Natural killer cell (primary cell): ENCODE data around the gene XPOT. TPM values are rescaled to one million over a fixed set of nuclear protein-coding genes. Genes with fewer than 3 reads are reported as not detected.

Experiments used
- ATAC-seq, 3 donors: fragments of 150-1000 bp in 2 of 3; fragments of 200-7000 bp in 1 of 3; cut with Tn5 transposase; 1 replicate in 1 of 3; 2 replicates in 2 of 3; pipeline ENCODE4 v1.10.0; 2021; ENCODE audit warnings: mild to moderate bottlenecking in 2 of 3, moderate library complexity in 2 of 3
- DNase-seq, 2 donors: peaks; one replicate each; pipeline versions ENCODE4 v3.0.0 to v3.0.0-alpha.2; 2013 to 2021; ENCODE audit warnings: mixed read lengths in 1 of 2
- H3K27ac ChIP-seq: one replicate; pipeline ENCODE4 v1.5.1; 2013; ENCODE audit warnings: mild to moderate bottlenecking, low read length
- H3K27me3 ChIP-seq: one replicate; pipeline ENCODE4 v1.6.1; 2013; ENCODE audit warnings: low read length; ENCODE audit not compliant: control insufficient read depth, insufficient read depth
- H3K36me3 ChIP-seq: one replicate; pipeline ENCODE4 v1.6.1; 2013; ENCODE audit warnings: low read length; ENCODE audit not compliant: control insufficient read depth, insufficient read depth
- H3K4me1 ChIP-seq: one replicate; pipeline ENCODE4 v1.6.1; 2013; ENCODE audit warnings: low read length; ENCODE audit not compliant: control insufficient read depth, insufficient read depth
- H3K4me3 ChIP-seq: one replicate; pipeline ENCODE4 v1.5.1; 2013; ENCODE audit warnings: low read length
- H3K9me3 ChIP-seq: one replicate; pipeline ENCODE4 v1.6.1; 2013; ENCODE audit warnings: low read length; ENCODE audit not compliant: control insufficient read depth, insufficient read depth
- H3K27ac Mint-ChIP-seq, 2 donors: one replicate each; pipeline ENCODE4 v1.8.0; 2022; ENCODE audit warnings: mild to moderate bottlenecking in 2 of 2, mixed read lengths in 2 of 2, moderate library complexity in 1 of 2
- H3K27me3 Mint-ChIP-seq, 2 donors: one replicate each; pipeline ENCODE4 v1.8.0; 2022; ENCODE audit warnings: low read depth in 2 of 2, mixed read lengths in 2 of 2
- H3K36me3 Mint-ChIP-seq: one replicate; pipeline ENCODE4 v1.8.0; 2022; ENCODE audit warnings: mixed read lengths
- H3K4me1 Mint-ChIP-seq, 2 donors: one replicate each; pipeline ENCODE4 v1.8.0; 2022; ENCODE audit warnings: mixed read lengths in 2 of 2
- H3K4me3 Mint-ChIP-seq: one replicate; pipeline ENCODE4 v1.8.0; 2022; ENCODE audit warnings: mild to moderate bottlenecking, moderate library complexity, mixed read lengths
- H3K9me3 Mint-ChIP-seq, 2 donors: one replicate each; pipeline ENCODE4 v1.8.0; 2022; ENCODE audit warnings: mixed read lengths in 2 of 2
- WGBS: methylation state at CpG from one replicate; pipeline ENCODE4 v1.1.7; 2013; ENCODE audit warnings: missing lambda C conversion rate; ENCODE audit not compliant: insufficient coverage; 5-methylcytosine and 5-hydroxymethylcytosine counted together
- intact Hi-C: fragments of 100-400 bp; cut with micrococcal nuclease; formaldehyde crosslinking; loops from one replicate; pipeline ENCODE4 v1.14.2; 2022
- total RNA-seq, 4 donors: library from RNA; stranded (reverse); fragments of 120-200 nt in 1 of 4; gene quantifications; one replicate each; pipeline versions ENCODE4 v1.2.3 to v1.2.4, GENCODE V29; 2013 to 2022
- TF ChIP-seq, protein P1 (sequence below): fragments of 200-600 bp; IDR thresholded peaks from one replicate; pipeline ENCODE4 v1.8.0; 2022; ENCODE audit warnings: antibody characterized with exemption

XPOT gene
- total RNA-seq, 3 donors from 2014 or later (not counting 1 experiment from before 2014, with no cell fraction given) = 39.8 to 51.5 (median 45.0) TPM

DNA sequence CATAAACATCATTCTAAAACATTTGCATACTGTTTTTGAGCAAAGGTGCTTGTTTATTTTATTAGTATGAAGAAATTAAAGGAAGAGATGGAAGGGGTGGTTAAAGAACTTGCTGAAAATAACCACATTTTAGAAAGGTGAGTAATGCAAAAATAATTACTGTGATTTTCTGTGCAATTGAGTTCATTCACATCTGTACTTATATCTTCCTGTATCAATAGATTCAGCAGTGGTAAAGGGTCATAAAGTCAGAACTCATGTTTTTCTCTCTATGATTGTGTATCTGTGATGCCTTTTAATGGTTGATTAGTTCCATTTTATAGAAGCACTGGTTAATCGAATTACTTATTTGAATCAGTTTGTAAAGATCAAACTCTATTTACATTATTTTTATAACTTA lies 93.7 kb downstream of the XPOT start:
- ATAC-seq (no peak), DNase-seq (no peak)
- no peak overlapping the region for H3K4me3 Mint-ChIP-seq
- peaks cover 64% of the 10 kb centered on the region for H3K36me3 ChIP-seq
- H3K9me3 ChIP-seq = no peaks in the 10 kb centered on the region
- intact Hi-C loops = no loop called here
- no peak overlapping the region for H3K27ac ChIP-seq
- no peaks in the 10 kb centered on the region for H3K27me3 ChIP-seq
- no peaks in the 10 kb centered on the region for H3K27me3 Mint-ChIP-seq
- TF ChIP-seq, protein P1, sequence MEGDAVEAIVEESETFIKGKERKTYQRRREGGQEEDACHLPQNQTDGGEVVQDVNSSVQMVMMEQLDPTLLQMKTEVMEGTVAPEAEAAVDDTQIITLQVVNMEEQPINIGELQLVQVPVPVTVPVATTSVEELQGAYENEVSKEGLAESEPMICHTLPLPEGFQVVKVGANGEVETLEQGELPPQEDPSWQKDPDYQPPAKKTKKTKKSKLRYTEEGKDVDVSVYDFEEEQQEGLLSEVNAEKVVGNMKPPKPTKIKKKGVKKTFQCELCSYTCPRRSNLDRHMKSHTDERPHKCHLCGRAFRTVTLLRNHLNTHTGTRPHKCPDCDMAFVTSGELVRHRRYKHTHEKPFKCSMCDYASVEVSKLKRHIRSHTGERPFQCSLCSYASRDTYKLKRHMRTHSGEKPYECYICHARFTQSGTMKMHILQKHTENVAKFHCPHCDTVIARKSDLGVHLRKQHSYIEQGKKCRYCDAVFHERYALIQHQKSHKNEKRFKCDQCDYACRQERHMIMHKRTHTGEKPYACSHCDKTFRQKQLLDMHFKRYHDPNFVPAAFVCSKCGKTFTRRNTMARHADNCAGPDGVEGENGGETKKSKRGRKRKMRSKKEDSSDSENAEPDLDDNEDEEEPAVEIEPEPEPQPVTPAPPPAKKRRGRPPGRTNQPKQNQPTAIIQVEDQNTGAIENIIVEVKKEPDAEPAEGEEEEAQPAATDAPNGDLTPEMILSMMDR = no peak
- peaks cover 13 to 15% of the 10 kb centered on the region in 2 donors for H3K4me1 Mint-ChIP-seq
- no CpG with 5 or more reads among the region's 1 CpG for WGBS
- H3K4me3 ChIP-seq = no peak overlapping the region
- peak overlapping the region in 1 of 2 donors; percentile 31 for H3K27ac Mint-ChIP-seq
- no peaks in the 10 kb centered on the region for H3K4me1 ChIP-seq
- no peaks in the 10 kb centered on the region for H3K9me3 Mint-ChIP-seq
- H3K36me3 Mint-ChIP-seq = peaks cover 7% of the 10 kb centered on the region

DNA sequence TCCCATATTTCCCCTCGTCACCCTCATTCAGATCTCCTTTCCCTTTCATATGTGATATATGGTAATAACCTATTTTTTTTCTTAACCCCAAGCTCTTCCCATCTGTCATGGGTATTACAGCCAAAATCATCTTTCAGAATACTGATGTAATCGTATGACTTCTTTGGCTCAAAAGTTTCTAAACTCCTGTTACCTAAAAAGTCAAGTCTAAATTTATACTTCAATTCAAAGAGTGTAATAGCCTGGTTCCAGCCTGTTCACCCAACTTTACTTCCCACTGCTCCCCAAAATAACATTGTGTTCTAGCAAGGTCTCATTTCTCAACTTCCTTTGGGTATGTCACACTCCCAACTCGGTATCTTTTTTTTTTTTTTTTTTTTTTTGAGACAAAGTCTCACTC lies 96.2 kb downstream of the XPOT start:
- TF ChIP-seq, protein P1 = no peak
- H3K9me3 ChIP-seq = no peaks in the 10 kb centered on the region
- H3K27ac Mint-ChIP-seq = peak overlapping the region; percentile 6 to 7
- H3K4me3 ChIP-seq = no peak overlapping the region
- no peak overlapping the region for H3K4me3 Mint-ChIP-seq
- no peaks in the 10 kb centered on the region for H3K9me3 Mint-ChIP-seq
- H3K36me3 Mint-ChIP-seq = peaks cover 7% of the 10 kb centered on the region
- no peaks in the 10 kb centered on the region for H3K27me3 Mint-ChIP-seq
- H3K27me3 ChIP-seq = no peaks in the 10 kb centered on the region
- DNase-seq (no peak), ATAC-seq (no peak)
- H3K4me1 Mint-ChIP-seq = peaks cover 5 to 7% of the 10 kb centered on the region in 2 donors
- H3K4me1 ChIP-seq = no peaks in the 10 kb centered on the region
- 93% methylated on average over 1 of the region's 3 CpGs for WGBS
- H3K27ac ChIP-seq = no peak overlapping the region
- H3K36me3 ChIP-seq = peaks cover 52% of the 10 kb centered on the region
- intact Hi-C loops = no loop called here

Other genes starting within 250 kb of the XPOT start
- gene KICS2, start 182.1 kb upstream of the XPOT start, total RNA-seq = 10 to 100 TPM; 14.7 to 19.5 (median 15.6) TPM
- gene C12orf56, start 13.6 kb upstream of the XPOT start, total RNA-seq = not detected
- 10 to 100 TPM; 48.4 to 57.1 (median 48.8) TPM for gene TBK1, start 47.7 kb downstream of the XPOT start, total RNA-seq
- 100 to 1,000 TPM in 1 of 3 donors, 10 to 100 TPM in 2; 63.4 to 105 (median 80.5) TPM for gene RASSF3, start 206.1 kb downstream of the XPOT start, total RNA-seq